OCI-LY7 (cell line): Measurements from ENCODE around the gene GLUL. TPM values are rescaled to one million over a fixed set of nuclear protein-coding genes. Genes with fewer than 3 reads are reported as not detected.

Source experiments
- BruUV-seq: library from RNA; stranded (reverse); fragments of 400-500 nt; replicated peaks from 2 replicates; lab custom pipeline; 2021; lab: Mats Ljungman, UMichigan
- CTCF ChIA-PET: fragments of 300-600 bp; sonication (Branson Sonifier 250); formaldehyde crosslinking; loops from one replicate; lab custom pipeline; 2022; ENCODE audit warnings: antibody characterized with exemption; ENCODE audit not compliant: unreplicated experiment; lab: Charles Lee
- POLR2A ChIA-PET: fragments of 300-600 bp; sonication (Branson Sonifier 250); formaldehyde crosslinking; loops from one replicate; lab custom pipeline; 2022; ENCODE audit warnings: antibody characterized with exemption; lab: Charles Lee
- DNase-seq: peaks from one replicate; pipeline ENCODE4 v3.0.0-alpha.2; 2015; ENCODE audit warnings: low spot score
- H2AFZ ChIP-seq: fragments of 200-600 bp; sonication (generic), shearing (Covaris generic); 2 replicates; pipeline ENCODE4 v1.6.1; 2014; ENCODE audit warnings: mild to moderate bottlenecking, antibody characterized with exemption, low read length, moderate library complexity
- H3K27ac ChIP-seq: fragments of 200-600 bp; sonication (generic); 2 replicates; pipeline ENCODE4 v1.5.1; 2014; ENCODE audit warnings: mixed run types, low read depth, mild to moderate bottlenecking, moderate library complexity, low read length, inconsistent platforms; ENCODE audit not compliant: poor library complexity, severe bottlenecking
- H3K36me3 ChIP-seq: fragments of 200-600 bp; sonication (generic); 2 replicates; pipeline ENCODE4 v1.6.1; 2014; ENCODE audit warnings: mild to moderate bottlenecking, antibody characterized with exemption, low read length, moderate library complexity, mixed read lengths; ENCODE audit not compliant: insufficient read depth
- H3K4me1 ChIP-seq: fragments of 200-600 bp; sonication (generic); 2 replicates; pipeline ENCODE4 v1.5.1; 2014; ENCODE audit warnings: mild to moderate bottlenecking, low read length; ENCODE audit not compliant: insufficient read depth, poor library complexity, severe bottlenecking
- H3K4me2 ChIP-seq: fragments of 200-600 bp; sonication (generic); 2 replicates; pipeline ENCODE4 v1.6.1; 2014; ENCODE audit warnings: mild to moderate bottlenecking, low read length
- H3K4me3 ChIP-seq: fragments of 200-600 bp; sonication (generic); 2 replicates; pipeline ENCODE4 v1.5.1; 2014; ENCODE audit warnings: mild to moderate bottlenecking, low read depth, low read length; ENCODE audit not compliant: poor library complexity, severe bottlenecking
- H3K79me2 ChIP-seq: fragments of 200-600 bp; sonication (generic); 2 replicates; pipeline ENCODE4 v1.6.1; 2016; ENCODE audit warnings: low read depth, mild to moderate bottlenecking, low read length, moderate library complexity, mixed read lengths; ENCODE audit not compliant: insufficient read depth
- H3K9me2 ChIP-seq: fragments of 200-600 bp; sonication (generic); 2 replicates; pipeline ENCODE4 v1.6.1; 2016; ENCODE audit warnings: mild to moderate bottlenecking, low read length, mixed read lengths; ENCODE audit not compliant: insufficient read depth
- H3K9me3 ChIP-seq: fragments of 200-600 bp; sonication (generic); 2 replicates; pipeline ENCODE4 v1.6.1; 2014; ENCODE audit warnings: mild to moderate bottlenecking, mixed run types, low read length, mixed read lengths
- H4K20me1 ChIP-seq: fragments of 200-600 bp; sonication (generic); 2 replicates; pipeline ENCODE4 v1.6.1; 2014; ENCODE audit warnings: mild to moderate bottlenecking, antibody characterized with exemption, low read length, moderate library complexity, mixed read lengths; ENCODE audit not compliant: insufficient read depth
- EZH2phosphoT487 ChIP-seq: fragments of 200-600 bp; sonication (generic); IDR thresholded peaks from 2 replicates; pipeline ENCODE4 v1.6.1; 2018; ENCODE audit warnings: low read depth, borderline replicate concordance, mild to moderate bottlenecking, mixed run types, antibody characterized with exemption, low read length, moderate library complexity, mixed read lengths
- intact Hi-C: fragments of 100-400 bp; cut with micrococcal nuclease; formaldehyde crosslinking; loops from one replicate; pipeline ENCODE4 v1.10.0; 2022; ENCODE audit not compliant: unreplicated experiment
- total RNA-seq, 2 experiments: library from RNA; depleted of rRNA in 1 of 2; stranded (reverse); fragments of >200 nt in 1 of 2; shearing (Covaris generic) in 1 of 2; gene quantifications; 2 replicates each; pipeline ENCODE4 v1.2.3, GENCODE V29; 2014 to 2022
- TF ChIP-seq, protein P1 (sequence below): fragments of 200-600 bp; sonication (generic); conservative IDR thresholded peaks from 2 replicates; pipeline ENCODE4 v1.5.1; 2014; ENCODE audit warnings: mild to moderate bottlenecking, antibody characterized with exemption, low read length, moderate library complexity, mixed read lengths

The GLUL gene
- total RNA-seq, 2 experiments from 2014 or later, result not detected

DNA sequence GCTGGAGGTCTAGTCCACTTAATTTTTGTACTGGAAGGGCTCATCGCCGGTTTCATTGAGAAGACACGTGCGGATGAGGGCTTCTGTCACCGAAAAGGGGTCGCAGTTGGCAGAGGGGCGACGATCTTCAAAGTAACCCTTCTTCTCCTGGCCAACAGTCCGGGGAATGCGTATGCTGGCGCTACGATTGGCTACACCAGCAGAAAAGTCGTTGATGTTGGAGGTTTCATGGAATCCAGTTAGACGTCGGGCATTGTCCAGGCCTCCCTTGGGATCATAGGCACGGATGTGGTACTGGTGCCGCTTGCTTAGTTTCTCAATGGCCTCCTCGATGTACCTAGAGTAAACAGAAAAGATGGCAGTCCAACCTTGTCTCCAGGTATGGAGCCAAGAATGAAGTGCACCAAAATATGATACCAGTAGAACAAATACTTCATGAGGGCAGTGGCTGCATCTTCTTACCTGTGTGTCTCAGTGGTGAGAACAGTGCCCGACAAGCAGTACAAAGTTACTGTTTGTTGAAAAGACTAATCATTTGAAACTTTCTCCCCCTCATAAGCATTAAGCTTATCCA lies 7.1 kb downstream of the GLUL start:
- Histone ChIP-seq H4K20me1 (no peaks in the 10 kb centered on the region), H3K36me3 (no peaks in the 10 kb centered on the region), H3K9me2 (no peaks in the 10 kb centered on the region), H3K4me3 (no peak overlapping the region), H2AFZ (no peak overlapping the region), H3K4me2 (no peak overlapping the region), H3K9me3 (no peaks in the 10 kb centered on the region), H3K27ac (no peak overlapping the region), H3K79me2 (no peaks in the 10 kb centered on the region), H3K4me1 (no peaks in the 10 kb centered on the region)
- no TSS peak for BruUV-seq
- TF ChIP-seq EZH2phosphoT487, result no peak
- TF ChIP-seq, protein P1, sequence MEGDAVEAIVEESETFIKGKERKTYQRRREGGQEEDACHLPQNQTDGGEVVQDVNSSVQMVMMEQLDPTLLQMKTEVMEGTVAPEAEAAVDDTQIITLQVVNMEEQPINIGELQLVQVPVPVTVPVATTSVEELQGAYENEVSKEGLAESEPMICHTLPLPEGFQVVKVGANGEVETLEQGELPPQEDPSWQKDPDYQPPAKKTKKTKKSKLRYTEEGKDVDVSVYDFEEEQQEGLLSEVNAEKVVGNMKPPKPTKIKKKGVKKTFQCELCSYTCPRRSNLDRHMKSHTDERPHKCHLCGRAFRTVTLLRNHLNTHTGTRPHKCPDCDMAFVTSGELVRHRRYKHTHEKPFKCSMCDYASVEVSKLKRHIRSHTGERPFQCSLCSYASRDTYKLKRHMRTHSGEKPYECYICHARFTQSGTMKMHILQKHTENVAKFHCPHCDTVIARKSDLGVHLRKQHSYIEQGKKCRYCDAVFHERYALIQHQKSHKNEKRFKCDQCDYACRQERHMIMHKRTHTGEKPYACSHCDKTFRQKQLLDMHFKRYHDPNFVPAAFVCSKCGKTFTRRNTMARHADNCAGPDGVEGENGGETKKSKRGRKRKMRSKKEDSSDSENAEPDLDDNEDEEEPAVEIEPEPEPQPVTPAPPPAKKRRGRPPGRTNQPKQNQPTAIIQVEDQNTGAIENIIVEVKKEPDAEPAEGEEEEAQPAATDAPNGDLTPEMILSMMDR, result no peak
- POLR2A ChIA-PET, result no interaction called here
- CTCF ChIA-PET, result interaction anchor here (0.6 kb wide), 1 partner anchor 12 kb away, joined by 3 read pairs; no protein-coding TSS in a partner anchor
- no peak for DNase-seq
- intact Hi-C loops, result no loop called here

DNA sequence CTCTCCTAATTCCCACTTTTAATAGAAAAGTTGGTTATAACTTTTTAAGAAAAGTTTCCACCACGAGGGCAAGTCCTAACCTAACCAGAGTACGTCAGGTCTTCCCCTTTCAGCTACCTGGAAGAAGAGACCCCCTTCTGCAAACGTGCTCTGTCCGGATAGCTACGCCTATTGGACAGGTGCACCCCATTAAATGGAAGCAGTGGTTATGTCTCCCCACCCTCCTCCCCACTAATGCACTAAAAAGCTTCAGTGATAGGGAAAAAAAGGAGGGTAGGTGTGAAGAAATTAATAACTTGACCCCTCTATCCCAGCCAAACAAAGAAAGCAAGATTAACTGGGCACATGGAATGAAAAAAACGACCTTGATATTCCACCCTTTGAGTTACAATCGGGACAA lies 7.7 kb downstream of the GLUL start:
- TF ChIP-seq, protein P1, result no peak
- TF ChIP-seq EZH2phosphoT487, result no peak
- Histone ChIP-seq H3K27ac (no peak overlapping the region), H3K4me1 (no peaks in the 10 kb centered on the region), H3K79me2 (no peaks in the 10 kb centered on the region), H3K36me3 (no peaks in the 10 kb centered on the region), H2AFZ (no peak overlapping the region), H3K9me3 (no peaks in the 10 kb centered on the region), H3K4me2 (no peak overlapping the region), H4K20me1 (no peaks in the 10 kb centered on the region), H3K4me3 (no peak overlapping the region), H3K9me2 (no peaks in the 10 kb centered on the region)
- CTCF ChIA-PET, result interaction anchor here (0.6 kb wide), 1 partner anchor 13 kb away, joined by 3 read pairs; no protein-coding TSS in a partner anchor
- intact Hi-C loops, result no loop called here
- POLR2A ChIA-PET, result interaction anchor here (0.5 to 0.6 kb wide), 2 partner anchors 416 to 1484 kb away, joined by 3 read pairs; no protein-coding TSS in a partner anchor
- no TSS peak for BruUV-seq
- no peak for DNase-seq

DNA sequence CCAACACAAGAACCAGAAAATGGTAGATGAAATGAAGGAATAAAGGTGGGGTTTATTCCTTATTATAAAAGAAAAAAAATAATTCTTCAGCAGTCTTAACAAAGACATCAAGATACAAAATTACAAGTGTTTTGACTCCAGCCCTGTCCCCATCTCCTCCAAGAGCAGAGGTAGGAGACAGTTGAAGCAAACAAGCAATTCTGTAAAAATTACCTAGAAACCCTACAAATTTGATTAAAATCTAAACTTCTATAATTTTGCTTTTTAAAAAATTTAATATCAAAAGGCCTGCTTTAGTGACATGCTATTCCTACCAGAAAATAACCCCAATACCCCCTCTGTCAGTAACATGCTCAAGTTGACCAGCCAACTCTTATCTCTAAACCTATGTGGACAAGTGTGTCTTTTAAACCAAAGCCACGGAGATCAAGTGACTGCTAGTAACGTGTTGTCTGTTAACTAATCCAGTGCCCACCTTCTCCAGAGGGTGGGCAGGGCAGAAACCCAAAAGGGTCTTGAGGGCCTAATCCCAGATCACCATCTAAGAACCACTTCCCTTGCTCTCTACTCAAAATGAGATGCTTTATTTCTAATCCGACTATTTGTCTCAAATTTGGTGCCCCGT lies 8.4 kb downstream of the GLUL start:
- H3K9me2 ChIP-seq, result no peaks in the 10 kb centered on the region
- H2AFZ ChIP-seq, result no peak overlapping the region
- H3K4me2 ChIP-seq, result no peak overlapping the region
- H3K79me2 ChIP-seq, result no peaks in the 10 kb centered on the region
- no peak overlapping the region for H3K27ac ChIP-seq
- intact Hi-C loops, result no loop called here
- no peak overlapping the region for H3K4me3 ChIP-seq
- no TSS peak for BruUV-seq
- no peaks in the 10 kb centered on the region for H3K36me3 ChIP-seq
- H3K9me3 ChIP-seq, result no peaks in the 10 kb centered on the region
- H3K4me1 ChIP-seq, result no peaks in the 10 kb centered on the region
- ChIA-PET POLR2A (interaction anchor here (0.5 kb wide), 1 partner anchor 417 kb away, joined by 3 read pairs; no protein-coding TSS in a partner anchor), CTCF (no interaction called here)
- no peak for DNase-seq
- H4K20me1 ChIP-seq, result no peaks in the 10 kb centered on the region
- no peak for TF ChIP-seq EZH2phosphoT487
- TF ChIP-seq, protein P1, result no peak
